HG02840 (cell line): ENCODE measurements around the gene LTBP1.

Source experiments
- ATAC-seq: cut with Tn5 transposase; IDR thresholded peaks from one replicate; pipeline ENCODE4 v1.9.1; 2021; ENCODE audit warnings: mild to moderate bottlenecking, moderate library complexity, moderate number of reproducible peaks; ENCODE audit not compliant: unreplicated experiment, low FRiP score

Gene LTBP1

GRCh38 chr2:33320573-33320972 is 373.8 kb downstream of the LTBP1 start:
- ATAC-seq, result no peak

GRCh38 chr2:33321236-33321771 is 374.6 kb downstream of the LTBP1 start:
- ATAC-seq, result no peak

- no peak for ATAC-seq
These were observed 375.2 kb downstream of the LTBP1 start for GRCh38 chr2:33321876-33322483.

- no peak for ATAC-seq
These were observed 375.9 kb downstream of the LTBP1 start for GRCh38 chr2:33322612-33323011.

GRCh38 chr2:33323957-33324356 is 377.2 kb downstream of the LTBP1 start:
- no peak for ATAC-seq

GRCh38 chr2:33326100-33326499 is 379.3 kb downstream of the LTBP1 start:
- no peak for ATAC-seq

- ATAC-seq, result no peak
These were observed 386.7 kb downstream of the LTBP1 start for GRCh38 chr2:33333433-33333832.

GRCh38 chr2:33334083-33334482 is 387.3 kb downstream of the LTBP1 start:
- no peak for ATAC-seq

- no peak for ATAC-seq
These were observed 388.8 kb downstream of the LTBP1 start for GRCh38 chr2:33335516-33335915.

GRCh38 chr2:33336036-33336625 is 389.4 kb downstream of the LTBP1 start:
- ATAC-seq, result no peak

- ATAC-seq, result no peak
These were observed 390.7 kb downstream of the LTBP1 start for GRCh38 chr2:33337385-33337960.

GRCh38 chr2:33337981-33338380 is 391.2 kb downstream of the LTBP1 start:
- no peak for ATAC-seq

GRCh38 chr2:33339269-33339668 is 392.5 kb downstream of the LTBP1 start:
- ATAC-seq, result no peak

GRCh38 chr2:33340280-33340679 is 393.5 kb downstream of the LTBP1 start:
- ATAC-seq, result no peak

- ATAC-seq, result no peak
These were observed 395.4 kb downstream of the LTBP1 start for GRCh38 chr2:33342171-33342570.

- no peak for ATAC-seq
These were observed 396.0 kb downstream of the LTBP1 start for GRCh38 chr2:33342705-33343104.

GRCh38 chr2:33343387-33343895 is 396.7 kb downstream of the LTBP1 start:
- ATAC-seq, result no peak

GRCh38 chr2:33344230-33344629 is 397.5 kb downstream of the LTBP1 start:
- no peak for ATAC-seq

- no peak for ATAC-seq
These were observed 401.1 kb downstream of the LTBP1 start for GRCh38 chr2:33347856-33348255.

GRCh38 chr2:33350632-33351031 is 403.9 kb downstream of the LTBP1 start:
- no peak for ATAC-seq

- ATAC-seq, result no peak
These were observed 405.0 kb downstream of the LTBP1 start for GRCh38 chr2:33351781-33352180.

GRCh38 chr2:33354981-33355380 is 408.2 kb downstream of the LTBP1 start:
- ATAC-seq, result no peak
